ENCODE results near the gene CT83. TPM values are rescaled to one million over a fixed set of nuclear protein-coding genes. Genes with fewer than 3 reads are reported as not detected.

CT83 gene
- total and polyA plus RNA-seq, 2 of the 13 experiments (the other 11 are each of a cell fraction or from before 2014, with no cell fraction given) = not detected

- no peak for FAIRE-seq
- H3K4me1 ChIP-seq (ENCODE audit: insufficient read depth, low read length) = no peaks in the 10 kb centered on the region
- no peak overlapping the region for H3K4me2 ChIP-seq (ENCODE audit: low read depth, low read length)
- no peaks in the 10 kb centered on the region for H4K20me1 ChIP-seq (ENCODE audit: insufficient read depth, low read length)
- no peaks in the 10 kb centered on the region for H3K27me3 ChIP-seq (ENCODE audit: control insufficient read depth in 1 of 2, insufficient read depth in 2 of 2, low read length in 2 of 2)
- CTCF ChIA-PET (ENCODE audit: low intra/inter-chr PET ratio, low total read pairs) = no interaction called here
- no peaks in the 10 kb centered on the region for H3K9me3 ChIP-seq (ENCODE audit: low read length)
- H3K79me2 ChIP-seq (ENCODE audit: insufficient read depth, low read length) = no peaks in the 10 kb centered on the region
- no peaks in the 10 kb centered on the region for H3K36me3 ChIP-seq (replicated peaks in 1 of 2; ENCODE audit: control insufficient read depth in 1 of 2, insufficient read depth in 2 of 2, low read length in 2 of 2)
- in situ Hi-C loops (cut with HindIII; ENCODE audit: extremely low pct_ligation_motif_present, low pct_unique_long_range_greater_than_20kb) (no loop called here), intact Hi-C loops (cut with micrococcal nuclease; ENCODE audit: unreplicated experiment) (no loop called here)
- no peak for ATAC-seq
- no peak overlapping the region for H3K9ac ChIP-seq (ENCODE audit: insufficient read depth, low read depth, low read length)
- H3K27ac ChIP-seq (ENCODE audit: extremely low read length, insufficient read depth, low read length) = no peak overlapping the region
- no peak for TF ChIP-seq KDM1A (CRISPR knock-in tag; IDR thresholded peaks at IDR 0.05)
- no peak for TF ChIP-seq ZNF576 (CRISPR knock-in tag; IDR thresholded peaks at IDR 0.05)
- TF ChIP-seq UBTF (CRISPR knock-in tag; IDR thresholded peaks at IDR 0.05) = no peak
- no peak for TF ChIP-seq CTCF (CRISPR knock-in tag; IDR thresholded peaks at IDR 0.05)
- no peak for TF ChIP-seq ARNT2 (CRISPR knock-in tag; IDR thresholded peaks at IDR 0.05; ENCODE audit: low read depth)
- TF ChIP-seq SALL1 (CRISPR knock-in tag; IDR thresholded peaks at IDR 0.05) = no peak
- TF ChIP-seq ZNF546 (CRISPR knock-in tag; conservative IDR thresholded peaks at IDR 0.05) = no peak
- no peak for TF ChIP-seq TAF15 (IDR thresholded peaks at IDR 0.05; ENCODE audit: low read depth, low read length, poor library complexity, severe bottlenecking)
- TF ChIP-seq ARNTL (CRISPR knock-in tag; IDR thresholded peaks at IDR 0.05) = no peak
- TF ChIP-seq ZNF720 (CRISPR knock-in tag; IDR thresholded peaks at IDR 0.05) = no peak
- no peak for TF ChIP-seq ATF7-NPFF (CRISPR knock-in tag; IDR thresholded peaks at IDR 0.05; ENCODE audit: low read depth)
- no peak for TF ChIP-seq ZNF331 (CRISPR knock-in tag; IDR thresholded peaks at IDR 0.05)
- H2AFZ ChIP-seq (ENCODE audit: low read length) = no peak overlapping the region
- POLR2A ChIA-PET = no interaction called here
- DNase-seq (ENCODE audit: low spot score) = no peak
- no TSS peak for BruUV-seq (replicated peaks)
- H3K4me3 ChIP-seq (replicated peaks in 1 of 3; ENCODE audit: insufficient read depth in 1 of 3, low read depth in 2 of 3, low read length in 3 of 3) = no peak overlapping the region
Observed at GRCh38 chrX:116499780-116500179, 37.0 kb upstream of the CT83 start.

Data from HepG2 (cell line).